Measurements from ENCODE around the gene AHNAK. TPM values are rescaled to one million over a fixed set of nuclear protein-coding genes. Genes with fewer than 3 reads are reported as not detected.

AHNAK gene
- polyA plus RNA-seq, 4 donors: 189 to 439 (median 222) TPM

GRCh38 chr11:62444236-62444833, 102.3 kb downstream of the AHNAK start:
- DNase-seq (ENCODE audit: low read depth in 4 of 4, low spot score in 3 of 4): no peak

GRCh38 chr11:62443390-62444235, 103.0 kb downstream of the AHNAK start:
- no peak for DNase-seq (ENCODE audit: low read depth in 4 of 4, low spot score in 3 of 4)

GRCh38 chr11:62439785-62440602, 106.6 kb downstream of the AHNAK start:
- no peak for DNase-seq (ENCODE audit: low read depth in 4 of 4, low spot score in 3 of 4)

GRCh38 chr11:62438641-62439040, 108.0 kb downstream of the AHNAK start:
- DNase-seq (ENCODE audit: low read depth in 4 of 4, low spot score in 3 of 4): no peak

- DNase-seq (ENCODE audit: low read depth in 4 of 4, low spot score in 3 of 4): no peak
These were observed 109.0 kb downstream of the AHNAK start for GRCh38 chr11:62437616-62438015.

GRCh38 chr11:62435846-62436660, 110.6 kb downstream of the AHNAK start:
- no peak for DNase-seq (ENCODE audit: low read depth in 4 of 4, low spot score in 3 of 4)

GRCh38 chr11:62433904-62434276, 112.7 kb downstream of the AHNAK start:
- no peak for DNase-seq (ENCODE audit: low read depth in 4 of 4, low spot score in 3 of 4)

GRCh38 chr11:62433141-62433903, 113.3 kb downstream of the AHNAK start:
- no peak for DNase-seq (ENCODE audit: low read depth in 4 of 4, low spot score in 3 of 4)

GRCh38 chr11:62432695-62433094, 113.9 kb downstream of the AHNAK start:
- DNase-seq (ENCODE audit: low read depth in 4 of 4, low spot score in 3 of 4): no peak

- DNase-seq (ENCODE audit: low read depth in 4 of 4, low spot score in 3 of 4): no peak
These were observed 115.3 kb downstream of the AHNAK start for GRCh38 chr11:62431171-62431901.

GRCh38 chr11:62430425-62430824, 116.2 kb downstream of the AHNAK start:
- DNase-seq (ENCODE audit: low read depth in 4 of 4, low spot score in 3 of 4): no peak

- no peak for DNase-seq (ENCODE audit: low read depth in 4 of 4, low spot score in 3 of 4)
These were observed 117.6 kb downstream of the AHNAK start for GRCh38 chr11:62428871-62429560.

GRCh38 chr11:62427630-62428233, 118.9 kb downstream of the AHNAK start:
- DNase-seq (ENCODE audit: low read depth in 4 of 4, low spot score in 3 of 4): no peak

GRCh38 chr11:62423012-62423411, 123.6 kb downstream of the AHNAK start:
- no peak for DNase-seq (ENCODE audit: low read depth in 4 of 4, low spot score in 3 of 4)

GRCh38 chr11:62421996-62422395, 124.6 kb downstream of the AHNAK start:
- no peak for DNase-seq (ENCODE audit: low read depth in 4 of 4, low spot score in 3 of 4)

GRCh38 chr11:62420882-62421281, 125.7 kb downstream of the AHNAK start:
- DNase-seq (ENCODE audit: low read depth in 4 of 4, low spot score in 3 of 4): no peak

GRCh38 chr11:62419943-62420342, 126.7 kb downstream of the AHNAK start:
- DNase-seq (ENCODE audit: low read depth in 4 of 4, low spot score in 3 of 4): no peak

- no peak for DNase-seq (ENCODE audit: low read depth in 4 of 4, low spot score in 3 of 4)
These were observed 127.2 kb downstream of the AHNAK start for GRCh38 chr11:62419314-62419929.
